HepG2 (cell line): ENCODE results near the gene SLC25A22. TPM values are rescaled to one million over a fixed set of nuclear protein-coding genes. Genes with fewer than 3 reads are reported as not detected.

ENCODE experiments used
- ATAD3A ChIP-seq: sonication (generic); formaldehyde crosslinking; IDR thresholded peaks from 2 replicates; pipeline ENCODE4 v1.4.0; 2020; ENCODE audit warnings: missing genetic modification reagents
- EP300 ChIP-seq, 3 experiments: sonication (generic) in 1 of 3; formaldehyde crosslinking in 1 of 3; IDR thresholded peaks; 2 replicates each; pipeline versions ENCODE4 v1.5.1 to v1.6.1; 2011 to 2020; ENCODE audit warnings: low read depth in 2 of 3, low read length in 2 of 3, borderline replicate concordance in 1 of 3, improper control_type of control experiment in 1 of 3, mild to moderate bottlenecking in 1 of 3, missing genetic modification reagents in 1 of 3, moderate library complexity in 1 of 3
- HCFC1 ChIP-seq: fragments of 150-350 bp; IDR thresholded peaks from 2 replicates; pipeline ENCODE4 v1.6.1; 2014; ENCODE audit warnings: low read depth, low read length
- HOXD1 ChIP-seq: sonication (generic); formaldehyde crosslinking; IDR thresholded peaks from 2 replicates; pipeline ENCODE4 v1.5.0; 2020; ENCODE audit warnings: missing genetic modification reagents
- MAF1 ChIP-seq: sonication (generic); formaldehyde crosslinking; IDR thresholded peaks from 2 replicates; pipeline ENCODE4 v1.5.0; 2020; ENCODE audit warnings: missing genetic modification reagents, borderline replicate concordance
- MAFG ChIP-seq: sonication (generic); formaldehyde crosslinking; IDR thresholded peaks from 2 replicates; pipeline ENCODE4 v1.5.1; 2020; ENCODE audit warnings: mild to moderate bottlenecking, missing genetic modification reagents
- PHB2 ChIP-seq: fragments of 450-650 bp; IDR thresholded peaks from 2 replicates; pipeline ENCODE4 v1.6.1; 2018; ENCODE audit not compliant: partially characterized antibody
- SETDB1 ChIP-seq: sonication (generic); formaldehyde crosslinking; IDR thresholded peaks from 2 replicates; pipeline ENCODE4 v1.5.1; 2020; ENCODE audit warnings: missing genetic modification reagents, mild to moderate bottlenecking, borderline replicate concordance
- ZBTB38 ChIP-seq: sonication (generic); formaldehyde crosslinking; IDR thresholded peaks from 2 replicates; pipeline ENCODE4 v1.5.1; 2020; ENCODE audit warnings: mild to moderate bottlenecking, missing genetic modification reagents
- ZNF17 ChIP-seq: sonication (generic); formaldehyde crosslinking; IDR thresholded peaks from 2 replicates; pipeline ENCODE4 v1.5.0; 2020; ENCODE audit warnings: mild to moderate bottlenecking, missing genetic modification reagents
- ZNF552 ChIP-seq: sonication (generic); formaldehyde crosslinking; IDR thresholded peaks from 2 replicates; pipeline ENCODE4 v1.9.0; 2022; ENCODE audit warnings: missing genetic modification reagents, mild to moderate bottlenecking, borderline replicate concordance
- ZNF644 ChIP-seq: IDR thresholded peaks from 2 replicates; pipeline ENCODE4 v1.6.1; 2016; ENCODE audit warnings: low read depth
- polyA plus RNA-seq, 8 experiments: library from polyadenylated mRNA; depleted of rRNA in 3 of 8; stranded (reverse) in 7 of 8; unstranded in 1 of 8; fragments of >200 nt; fragmentation: Illumina TruSeq in 4 of 8; extraction: Trizol in 4 of 8; gene quantifications; 2 replicates each; pipeline versions ENCODE4 v1.2.1 to v1.2.3, GENCODE V29; 2011 to 2016; ENCODE audit warnings: low read depth in 4 of 8, missing spikeins in 1 of 8, mixed read lengths in 1 of 8; ENCODE audit not compliant: insufficient read depth in 1 of 8
- total RNA-seq, 5 experiments: library from RNA; depleted of rRNA; stranded (reverse); fragments of >200 nt; fragmentation: Illumina TruSeq; extraction: Trizol; gene quantifications; 2 replicates each; pipeline ENCODE4 v1.2.3, GENCODE V29; 2016; ENCODE audit warnings: low read depth in 1 of 5
- TF ChIP-seq, protein P1 (sequence below): sonication (generic); formaldehyde crosslinking; IDR thresholded peaks from 2 replicates; pipeline ENCODE4 v1.5.0; 2020; ENCODE audit warnings: missing genetic modification reagents
- TF ChIP-seq, protein P2 (sequence below): sonication (generic); formaldehyde crosslinking; IDR thresholded peaks from 2 replicates; pipeline ENCODE4 v1.8.1; 2023; ENCODE audit warnings: mild to moderate bottlenecking, missing genetic modification reagents
- TF ChIP-seq, protein P3 (sequence below): sonication (generic); formaldehyde crosslinking; conservative IDR thresholded peaks from 2 replicates; pipeline ENCODE4 v1.4.0; 2020; ENCODE audit warnings: mild to moderate bottlenecking, missing genetic modification reagents, moderate library complexity
- TF ChIP-seq, protein P4 (sequence below): sonication (generic); formaldehyde crosslinking; IDR thresholded peaks from 2 replicates; pipeline ENCODE4 v1.5.0; 2020; ENCODE audit warnings: mild to moderate bottlenecking, missing genetic modification reagents
- TF ChIP-seq, protein P5 (sequence below): sonication (generic); formaldehyde crosslinking; IDR thresholded peaks from 2 replicates; pipeline ENCODE4 v1.4.0; 2020; ENCODE audit warnings: missing genetic modification reagents

Gene SLC25A22
- total and polyA plus RNA-seq, 2 of the 13 experiments (the other 11 are each of a cell fraction or from before 2014, with no cell fraction given): 12.4 to 19.2 TPM

DNA sequence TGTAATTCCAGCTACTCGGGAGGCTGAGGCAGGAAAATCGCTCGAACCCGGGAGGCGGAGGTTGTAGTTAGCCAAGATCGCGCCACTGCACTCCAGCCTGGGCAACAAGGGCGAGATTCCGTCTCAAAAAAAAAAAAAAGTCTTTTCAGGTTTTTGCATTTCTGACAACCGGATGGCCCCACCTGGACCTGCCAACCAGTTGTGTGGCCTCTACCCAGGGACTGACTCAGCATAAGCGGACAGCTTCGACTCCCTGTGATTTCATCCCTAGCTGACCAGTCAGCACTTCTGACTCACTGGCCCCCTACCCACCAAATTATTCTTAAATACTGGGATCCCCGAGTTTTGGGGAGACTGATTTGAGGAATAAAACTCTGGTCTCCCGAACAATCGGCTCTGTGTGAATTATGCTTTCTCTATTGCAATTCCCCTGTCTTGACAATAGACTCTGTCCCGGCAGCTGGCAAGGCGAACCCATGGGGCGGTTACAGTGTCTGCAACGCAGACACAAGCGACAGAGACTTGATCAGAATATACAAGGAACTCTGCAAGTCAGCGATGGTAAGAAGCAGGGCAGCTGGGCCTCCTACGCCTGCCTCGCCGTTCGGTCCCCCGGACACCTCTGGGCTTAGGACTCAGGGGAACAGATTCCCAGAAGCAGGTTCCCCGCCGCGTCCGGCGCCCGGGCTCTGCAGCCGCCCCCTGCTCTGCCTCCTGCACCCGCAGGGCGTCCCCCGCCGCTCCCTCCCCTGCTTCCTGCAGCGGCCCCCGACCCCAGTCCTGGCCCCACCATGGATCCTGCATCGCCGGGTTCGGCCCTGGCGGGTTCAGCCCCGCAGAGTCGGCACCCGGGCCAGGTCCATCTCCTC, 51.6 kb downstream of the SLC25A22 start (continued):
- TF ChIP-seq ZNF644: no peak
- no peak for TF ChIP-seq PHB2
- no peak for TF ChIP-seq ZNF17 (CRISPR knock-in tag)
- TF ChIP-seq, protein P1, sequence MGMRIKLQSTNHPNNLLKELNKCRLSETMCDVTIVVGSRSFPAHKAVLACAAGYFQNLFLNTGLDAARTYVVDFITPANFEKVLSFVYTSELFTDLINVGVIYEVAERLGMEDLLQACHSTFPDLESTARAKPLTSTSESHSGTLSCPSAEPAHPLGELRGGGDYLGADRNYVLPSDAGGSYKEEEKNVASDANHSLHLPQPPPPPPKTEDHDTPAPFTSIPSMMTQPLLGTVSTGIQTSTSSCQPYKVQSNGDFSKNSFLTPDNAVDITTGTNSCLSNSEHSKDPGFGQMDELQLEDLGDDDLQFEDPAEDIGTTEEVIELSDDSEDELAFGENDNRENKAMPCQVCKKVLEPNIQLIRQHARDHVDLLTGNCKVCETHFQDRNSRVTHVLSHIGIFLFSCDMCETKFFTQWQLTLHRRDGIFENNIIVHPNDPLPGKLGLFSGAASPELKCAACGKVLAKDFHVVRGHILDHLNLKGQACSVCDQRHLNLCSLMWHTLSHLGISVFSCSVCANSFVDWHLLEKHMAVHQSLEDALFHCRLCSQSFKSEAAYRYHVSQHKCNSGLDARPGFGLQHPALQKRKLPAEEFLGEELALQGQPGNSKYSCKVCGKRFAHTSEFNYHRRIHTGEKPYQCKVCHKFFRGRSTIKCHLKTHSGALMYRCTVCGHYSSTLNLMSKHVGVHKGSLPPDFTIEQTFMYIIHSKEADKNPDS (CRISPR knock-in tag): no peak
- TF ChIP-seq, protein P2, sequence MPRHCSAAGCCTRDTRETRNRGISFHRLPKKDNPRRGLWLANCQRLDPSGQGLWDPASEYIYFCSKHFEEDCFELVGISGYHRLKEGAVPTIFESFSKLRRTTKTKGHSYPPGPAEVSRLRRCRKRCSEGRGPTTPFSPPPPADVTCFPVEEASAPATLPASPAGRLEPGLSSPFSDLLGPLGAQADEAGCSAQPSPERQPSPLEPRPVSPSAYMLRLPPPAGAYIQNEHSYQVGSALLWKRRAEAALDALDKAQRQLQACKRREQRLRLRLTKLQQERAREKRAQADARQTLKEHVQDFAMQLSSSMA (CRISPR knock-in tag): peak; percentile 12; the same call in 1 of the 2 replicates
- TF ChIP-seq ATAD3A (CRISPR knock-in tag): no peak
- no peak for TF ChIP-seq EP300 (IDR thresholded peaks at IDR 0.05; ENCODE audit: low read depth in 2 of 2, low read length in 2 of 2)
- no peak for TF ChIP-seq EP300 (CRISPR knock-in tag; IDR thresholded peaks at IDR 0.05; ENCODE audit: borderline replicate concordance)
- no peak for TF ChIP-seq ZBTB38 (CRISPR knock-in tag)
- no peak for TF ChIP-seq ZNF552 (CRISPR knock-in tag)
- TF ChIP-seq SETDB1 (CRISPR knock-in tag): no peak
- TF ChIP-seq, protein P3, sequence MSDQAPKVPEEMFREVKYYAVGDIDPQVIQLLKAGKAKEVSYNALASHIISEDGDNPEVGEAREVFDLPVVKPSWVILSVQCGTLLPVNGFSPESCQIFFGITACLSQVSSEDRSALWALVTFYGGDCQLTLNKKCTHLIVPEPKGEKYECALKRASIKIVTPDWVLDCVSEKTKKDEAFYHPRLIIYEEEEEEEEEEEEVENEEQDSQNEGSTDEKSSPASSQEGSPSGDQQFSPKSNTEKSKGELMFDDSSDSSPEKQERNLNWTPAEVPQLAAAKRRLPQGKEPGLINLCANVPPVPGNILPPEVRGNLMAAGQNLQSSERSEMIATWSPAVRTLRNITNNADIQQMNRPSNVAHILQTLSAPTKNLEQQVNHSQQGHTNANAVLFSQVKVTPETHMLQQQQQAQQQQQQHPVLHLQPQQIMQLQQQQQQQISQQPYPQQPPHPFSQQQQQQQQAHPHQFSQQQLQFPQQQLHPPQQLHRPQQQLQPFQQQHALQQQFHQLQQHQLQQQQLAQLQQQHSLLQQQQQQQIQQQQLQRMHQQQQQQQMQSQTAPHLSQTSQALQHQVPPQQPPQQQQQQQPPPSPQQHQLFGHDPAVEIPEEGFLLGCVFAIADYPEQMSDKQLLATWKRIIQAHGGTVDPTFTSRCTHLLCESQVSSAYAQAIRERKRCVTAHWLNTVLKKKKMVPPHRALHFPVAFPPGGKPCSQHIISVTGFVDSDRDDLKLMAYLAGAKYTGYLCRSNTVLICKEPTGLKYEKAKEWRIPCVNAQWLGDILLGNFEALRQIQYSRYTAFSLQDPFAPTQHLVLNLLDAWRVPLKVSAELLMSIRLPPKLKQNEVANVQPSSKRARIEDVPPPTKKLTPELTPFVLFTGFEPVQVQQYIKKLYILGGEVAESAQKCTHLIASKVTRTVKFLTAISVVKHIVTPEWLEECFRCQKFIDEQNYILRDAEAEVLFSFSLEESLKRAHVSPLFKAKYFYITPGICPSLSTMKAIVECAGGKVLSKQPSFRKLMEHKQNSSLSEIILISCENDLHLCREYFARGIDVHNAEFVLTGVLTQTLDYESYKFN: no peak
- TF ChIP-seq, protein P4, sequence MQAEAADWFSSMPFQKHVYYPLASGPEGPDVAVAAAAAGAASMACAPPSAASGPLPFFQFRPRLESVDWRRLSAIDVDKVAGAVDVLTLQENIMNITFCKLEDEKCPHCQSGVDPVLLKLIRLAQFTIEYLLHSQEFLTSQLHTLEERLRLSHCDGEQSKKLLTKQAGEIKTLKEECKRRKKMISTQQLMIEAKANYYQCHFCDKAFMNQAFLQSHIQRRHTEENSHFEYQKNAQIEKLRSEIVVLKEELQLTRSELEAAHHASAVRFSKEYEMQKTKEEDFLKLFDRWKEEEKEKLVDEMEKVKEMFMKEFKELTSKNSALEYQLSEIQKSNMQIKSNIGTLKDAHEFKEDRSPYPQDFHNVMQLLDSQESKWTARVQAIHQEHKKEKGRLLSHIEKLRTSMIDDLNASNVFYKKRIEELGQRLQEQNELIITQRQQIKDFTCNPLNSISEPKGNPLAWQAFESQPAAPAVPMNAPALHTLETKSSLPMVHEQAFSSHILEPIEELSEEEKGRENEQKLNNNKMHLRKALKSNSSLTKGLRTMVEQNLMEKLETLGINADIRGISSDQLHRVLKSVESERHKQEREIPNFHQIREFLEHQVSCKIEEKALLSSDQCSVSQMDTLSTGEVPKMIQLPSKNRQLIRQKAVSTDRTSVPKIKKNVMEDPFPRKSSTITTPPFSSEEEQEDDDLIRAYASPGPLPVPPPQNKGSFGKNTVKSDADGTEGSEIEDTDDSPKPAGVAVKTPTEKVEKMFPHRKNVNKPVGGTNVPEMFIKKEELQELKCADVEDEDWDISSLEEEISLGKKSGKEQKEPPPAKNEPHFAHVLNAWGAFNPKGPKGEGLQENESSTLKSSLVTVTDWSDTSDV: no peak
- no peak for TF ChIP-seq MAF1 (CRISPR knock-in tag)
- 0 out of 2 replicates have a peak, but pooled peaks have one; percentile 13 for TF ChIP-seq HOXD1 (CRISPR knock-in tag)
- TF ChIP-seq MAFG (CRISPR knock-in tag): peak; percentile 73
- no peak for TF ChIP-seq HCFC1
- TF ChIP-seq, protein P5, sequence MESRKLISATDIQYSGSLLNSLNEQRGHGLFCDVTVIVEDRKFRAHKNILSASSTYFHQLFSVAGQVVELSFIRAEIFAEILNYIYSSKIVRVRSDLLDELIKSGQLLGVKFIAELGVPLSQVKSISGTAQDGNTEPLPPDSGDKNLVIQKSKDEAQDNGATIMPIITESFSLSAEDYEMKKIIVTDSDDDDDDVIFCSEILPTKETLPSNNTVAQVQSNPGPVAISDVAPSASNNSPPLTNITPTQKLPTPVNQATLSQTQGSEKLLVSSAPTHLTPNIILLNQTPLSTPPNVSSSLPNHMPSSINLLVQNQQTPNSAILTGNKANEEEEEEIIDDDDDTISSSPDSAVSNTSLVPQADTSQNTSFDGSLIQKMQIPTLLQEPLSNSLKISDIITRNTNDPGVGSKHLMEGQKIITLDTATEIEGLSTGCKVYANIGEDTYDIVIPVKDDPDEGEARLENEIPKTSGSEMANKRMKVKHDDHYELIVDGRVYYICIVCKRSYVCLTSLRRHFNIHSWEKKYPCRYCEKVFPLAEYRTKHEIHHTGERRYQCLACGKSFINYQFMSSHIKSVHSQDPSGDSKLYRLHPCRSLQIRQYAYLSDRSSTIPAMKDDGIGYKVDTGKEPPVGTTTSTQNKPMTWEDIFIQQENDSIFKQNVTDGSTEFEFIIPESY (CRISPR knock-in tag): no peak; the same call in 1 of the 2 replicates
